Measurements from ENCODE around the gene CCDC106.
A peak's percentile ranks its signal among the peaks of the same experiment; 100 is the strongest.

CCDC106 gene

DNA sequence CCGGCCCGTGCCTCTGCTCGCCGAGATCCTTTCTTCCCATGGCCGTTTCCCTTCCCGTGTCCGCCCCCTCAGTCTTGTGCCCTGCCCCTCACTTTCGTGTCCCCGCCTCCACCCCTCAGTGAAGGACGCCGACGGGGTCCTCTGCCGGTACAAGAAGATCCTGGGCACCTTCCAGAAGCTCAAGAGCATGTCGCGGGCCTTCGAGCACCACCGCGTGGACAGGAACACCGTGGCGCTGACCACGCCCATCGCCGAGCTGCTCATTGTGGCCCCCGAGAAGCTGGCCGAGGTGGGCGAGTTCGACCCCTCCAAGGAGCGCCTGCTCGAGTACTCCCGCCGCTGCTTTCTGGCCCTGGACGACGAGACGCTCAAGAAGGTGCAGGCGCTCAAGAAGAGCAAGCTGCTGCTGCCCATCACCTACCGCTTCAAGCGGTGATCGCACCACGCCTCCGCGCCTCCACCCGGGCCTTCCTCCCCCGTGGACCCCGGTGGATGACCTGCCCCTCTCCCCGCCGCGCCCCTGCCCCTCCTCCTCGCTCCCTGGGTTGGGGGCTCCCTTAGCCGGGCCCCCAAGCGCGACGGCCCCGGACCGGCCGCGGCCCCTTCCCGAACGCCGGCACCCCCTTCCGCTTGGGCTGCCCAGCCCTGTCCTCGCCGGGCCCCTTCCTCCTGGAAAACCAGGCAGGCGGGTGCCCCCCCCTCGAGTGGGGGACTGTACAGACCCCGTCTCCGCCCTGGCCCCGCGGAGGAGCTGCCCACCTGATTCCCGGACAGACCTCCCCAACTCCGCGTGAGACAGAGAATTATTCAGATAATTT lies 4.5 kb downstream of the CCDC106 start:
- Histone ChIP-seq H3K9me2 (replicated peaks; ENCODE audit: insufficient read depth, low read length) (no peaks in the 10 kb centered on the region), H2AFZ (ENCODE audit: low read length) (no peak overlapping the region), H4K20me1 (ENCODE audit: insufficient read depth, low read length) (peaks cover 19% of the 10 kb centered on the region), H3K4me3 (ENCODE audit: low read length) (no peak overlapping the region), H3K36me3 (replicated peaks; ENCODE audit: insufficient read depth, low read length) (no peaks in the 10 kb centered on the region), H3K27ac (ENCODE audit: low read length) (no peak overlapping the region), H3K4me1 (ENCODE audit: low read length) (peaks cover 16% of the 10 kb centered on the region; the same call in 1 of the 2 replicates), H3K9ac (ENCODE audit: low read length) (no peak overlapping the region), H3K27me3 (replicated peaks; ENCODE audit: insufficient read depth, low read length) (no peaks in the 10 kb centered on the region), H3K9me3 (replicated peaks; ENCODE audit: insufficient read depth, low read length) (no peaks in the 10 kb centered on the region), H3F3A (ENCODE audit: insufficient read depth, low read length) (peaks cover 5% of the 10 kb centered on the region; the same call in 1 of the 2 replicates), H3K79me2 (ENCODE audit: low read length) (peaks cover 26% of the 10 kb centered on the region), H3K4me2 (ENCODE audit: low read depth, low read length) (no peak overlapping the region)
- DNase-seq, result no peak
- TF ChIP-seq, protein P1, sequence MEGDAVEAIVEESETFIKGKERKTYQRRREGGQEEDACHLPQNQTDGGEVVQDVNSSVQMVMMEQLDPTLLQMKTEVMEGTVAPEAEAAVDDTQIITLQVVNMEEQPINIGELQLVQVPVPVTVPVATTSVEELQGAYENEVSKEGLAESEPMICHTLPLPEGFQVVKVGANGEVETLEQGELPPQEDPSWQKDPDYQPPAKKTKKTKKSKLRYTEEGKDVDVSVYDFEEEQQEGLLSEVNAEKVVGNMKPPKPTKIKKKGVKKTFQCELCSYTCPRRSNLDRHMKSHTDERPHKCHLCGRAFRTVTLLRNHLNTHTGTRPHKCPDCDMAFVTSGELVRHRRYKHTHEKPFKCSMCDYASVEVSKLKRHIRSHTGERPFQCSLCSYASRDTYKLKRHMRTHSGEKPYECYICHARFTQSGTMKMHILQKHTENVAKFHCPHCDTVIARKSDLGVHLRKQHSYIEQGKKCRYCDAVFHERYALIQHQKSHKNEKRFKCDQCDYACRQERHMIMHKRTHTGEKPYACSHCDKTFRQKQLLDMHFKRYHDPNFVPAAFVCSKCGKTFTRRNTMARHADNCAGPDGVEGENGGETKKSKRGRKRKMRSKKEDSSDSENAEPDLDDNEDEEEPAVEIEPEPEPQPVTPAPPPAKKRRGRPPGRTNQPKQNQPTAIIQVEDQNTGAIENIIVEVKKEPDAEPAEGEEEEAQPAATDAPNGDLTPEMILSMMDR (IDR thresholded peaks at IDR 0.05; ENCODE audit: low read length), result no peak
- TF ChIP-seq EZH2 (optimal IDR thresholded peaks at IDR 0.05; ENCODE audit: low read depth, low read length), result no peak
- no peak for TF ChIP-seq EZH2phosphoT487 (IDR thresholded peaks at IDR 0.05; ENCODE audit: low read length)

DNA sequence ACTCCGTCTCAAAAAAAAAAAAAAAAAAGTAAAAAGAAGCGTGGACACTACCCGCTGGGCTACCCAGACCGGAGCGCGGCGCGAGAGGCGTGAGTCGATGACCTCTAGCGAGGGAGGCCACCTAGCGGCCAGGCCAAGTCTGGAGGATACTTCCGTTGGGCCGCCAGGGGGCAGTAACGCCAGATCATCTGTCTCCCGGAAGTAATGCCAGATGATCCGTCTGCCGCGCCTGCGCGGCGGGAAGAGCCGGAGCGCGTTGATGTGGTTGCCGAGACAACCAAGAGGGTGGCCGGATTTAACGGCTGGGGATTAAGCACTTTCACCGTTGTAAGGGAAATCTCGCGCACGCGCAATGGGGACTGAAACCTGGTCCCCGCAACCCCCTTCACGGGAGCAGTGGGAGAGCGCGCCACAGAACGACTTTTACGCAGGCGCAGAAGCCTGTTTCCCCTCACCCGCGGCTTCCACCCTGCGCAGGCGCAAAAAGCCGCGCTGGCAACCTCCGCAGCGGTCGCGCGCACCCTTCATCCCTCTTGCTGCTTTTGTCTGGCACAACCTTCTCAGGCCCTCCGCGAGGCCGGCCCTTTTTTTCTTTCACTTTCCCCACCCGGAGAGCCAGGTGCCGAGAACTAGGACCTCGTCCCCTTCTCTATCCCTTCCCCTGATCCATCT lies 5.8 kb downstream of the CCDC106 start:
- Histone ChIP-seq H4K20me1 (ENCODE audit: insufficient read depth, low read length) (peaks cover 30% of the 10 kb centered on the region), H3K36me3 (replicated peaks; ENCODE audit: insufficient read depth, low read length) (no peaks in the 10 kb centered on the region), H3K4me3 (ENCODE audit: low read length) (peak overlapping the region; percentile 79), H3K27me3 (replicated peaks; ENCODE audit: insufficient read depth, low read length) (no peaks in the 10 kb centered on the region), H3K9me2 (replicated peaks; ENCODE audit: insufficient read depth, low read length) (no peaks in the 10 kb centered on the region), H3K4me1 (ENCODE audit: low read length) (peaks cover 20% of the 10 kb centered on the region; the same call in 1 of the 2 replicates), H2AFZ (ENCODE audit: low read length) (peak overlapping the region; percentile 38), H3K4me2 (ENCODE audit: low read depth, low read length) (peak overlapping the region; percentile 44), H3K9me3 (replicated peaks; ENCODE audit: insufficient read depth, low read length) (no peaks in the 10 kb centered on the region), H3K9ac (ENCODE audit: low read length) (peak overlapping the region; percentile 95), H3K27ac (ENCODE audit: low read length) (peak overlapping the region; percentile 87), H3K79me2 (ENCODE audit: low read length) (peaks cover 39% of the 10 kb centered on the region), H3F3A (ENCODE audit: insufficient read depth, low read length) (peaks cover 4% of the 10 kb centered on the region; the same call in 1 of the 2 replicates)
- TF ChIP-seq, protein P1 (IDR thresholded peaks at IDR 0.05; ENCODE audit: low read length), result peak; percentile 99
- no peak for TF ChIP-seq EZH2phosphoT487 (IDR thresholded peaks at IDR 0.05; ENCODE audit: low read length)
- no peak for TF ChIP-seq EZH2 (optimal IDR thresholded peaks at IDR 0.05; ENCODE audit: low read depth, low read length)
- peak; percentile 99 for DNase-seq

- peak; percentile 100 for DNase-seq
- Histone ChIP-seq H3K79me2 (ENCODE audit: low read length) (peaks cover 45% of the 10 kb centered on the region), H3K36me3 (replicated peaks; ENCODE audit: insufficient read depth, low read length) (no peaks in the 10 kb centered on the region), H3K9me3 (replicated peaks; ENCODE audit: insufficient read depth, low read length) (no peaks in the 10 kb centered on the region), H3K27me3 (replicated peaks; ENCODE audit: insufficient read depth, low read length) (no peaks in the 10 kb centered on the region), H3K4me2 (ENCODE audit: low read depth, low read length) (peak overlapping the region; percentile 44), H3K9ac (ENCODE audit: low read length) (peak overlapping the region; percentile 95), H3K4me3 (ENCODE audit: low read length) (peak overlapping the region; percentile 79), H2AFZ (ENCODE audit: low read length) (peak overlapping the region; percentile 67), H3F3A (ENCODE audit: insufficient read depth, low read length) (peaks cover 4% of the 10 kb centered on the region; the same call in 1 of the 2 replicates), H3K9me2 (replicated peaks; ENCODE audit: insufficient read depth, low read length) (no peaks in the 10 kb centered on the region), H3K27ac (ENCODE audit: low read length) (peak overlapping the region; percentile 87), H3K4me1 (ENCODE audit: low read length) (peaks cover 20% of the 10 kb centered on the region; the same call in 1 of the 2 replicates), H4K20me1 (ENCODE audit: insufficient read depth, low read length) (peaks cover 36% of the 10 kb centered on the region)
- TF ChIP-seq, protein P1 (IDR thresholded peaks at IDR 0.05; ENCODE audit: low read length), result no peak
- TF ChIP-seq EZH2phosphoT487 (IDR thresholded peaks at IDR 0.05; ENCODE audit: low read length), result no peak
- no peak for TF ChIP-seq EZH2 (optimal IDR thresholded peaks at IDR 0.05; ENCODE audit: low read depth, low read length)
Observed at GRCh38 chr19:55654323-55654867, 6.4 kb downstream of the CCDC106 start.

Measured in MM.1S (cell line).